Adipose tissue (tissue), 3 donors: Measurements from ENCODE around the gene ABHD17C. TPM values are rescaled to one million over a fixed set of nuclear protein-coding genes. Genes with fewer than 3 reads are reported as not detected.
"Not testable (repeated sequence)": the region's sequence is repeated elsewhere in the genome, so short reads cannot be mapped to it uniquely, and the experiment has no call there.

Source experiments
- H3K27ac ChIP-seq: one replicate; pipeline ENCODE4 v1.5.1; 2013; ENCODE audit warnings: low read depth, low read length
- WGBS, 3 donors: extraction: QIAGEN DNeasy Blood & Tissue Kit; methylation state at CpG; one replicate each; pipeline ENCODE4 v1.1.7; 2013; 5-methylcytosine and 5-hydroxymethylcytosine counted together
- polyA plus RNA-seq, 3 donors: library from polyadenylated mRNA; stranded (reverse); fragments of 200-250 nt; gene quantifications; one replicate each; pipeline ENCODE4 v1.2.3, GENCODE V29; 2013
- donor health status: healthy with polysubstance abuse.
- donor health status: Bipolar disorder and iron deficiency.
- donor health status: healthy.

Gene ABHD17C
- 1 to 10 TPM; 1.5 to 4.5 (median 3.6) TPM for polyA plus RNA-seq

- H3K27ac ChIP-seq, result no peak within 1 kb of the TSS
- WGBS, 3 donors, result 0 to 1% (median 0%) methylated on average over 56 to 108 of the region's 122 CpGs
Measured at GRCh38 chr15:80695099-80695910, at the start of gene ABHD17C. Gene ABHD17C (plus strand): TSS chr15:80695310. CDS start chr15:80695430, 120 bp downstream.

DNA sequence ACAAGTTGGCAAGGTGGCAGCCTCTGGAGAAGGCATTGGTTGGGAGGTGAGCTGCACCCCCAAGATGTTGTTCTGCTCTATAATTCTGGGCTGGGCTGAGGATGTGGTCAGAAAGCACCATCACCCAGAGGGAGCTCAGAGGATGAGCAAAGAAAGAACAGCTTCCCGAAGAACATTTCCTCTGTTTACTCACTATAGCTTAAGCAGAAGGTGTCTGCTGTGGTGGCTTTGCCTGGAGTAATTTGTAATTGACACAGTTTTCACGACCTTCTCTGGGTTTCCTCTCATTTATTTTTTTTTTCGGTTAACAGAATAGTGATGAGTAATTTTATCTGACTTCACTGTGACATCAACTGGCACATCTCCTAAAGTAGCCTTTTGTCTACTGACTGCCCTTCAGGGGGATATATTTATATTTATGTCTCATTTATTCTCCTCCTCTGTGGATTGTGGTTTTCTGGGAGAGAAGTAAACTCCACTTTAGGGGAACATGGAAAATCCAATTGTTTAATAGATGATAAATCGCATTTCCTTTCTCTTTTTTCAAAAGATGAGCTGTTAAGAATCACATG, 49.5 kb upstream of the ABHD17C start:
- WGBS, 3 donors, result 39 to 61% (median 42%) methylated on average over 4 of the region's 4 CpGs
- no peak overlapping the region for H3K27ac ChIP-seq

- H3K27ac ChIP-seq, result not testable (repeated sequence)
- WGBS, 3 donors, result 96 to 99% (median 97%) methylated on average over 29 to 30 of the region's 30 CpGs
Measured at GRCh38 chr15:80647424-80647823, 47.7 kb upstream of the ABHD17C start.

- H3K27ac ChIP-seq, result no peak overlapping the region
- 0% methylated on average over 1 of the region's 1 CpG; no CpG with 5 or more reads in 1 of the 3 donors for WGBS, 3 donors
Measured at GRCh38 chr15:80654299-80654698, 40.8 kb upstream of the ABHD17C start.

GRCh38 chr15:80659375-80659774, 35.7 kb upstream of the ABHD17C start:
- H3K27ac ChIP-seq, result no peak overlapping the region
- whole genome bisulfite sequencing, 3 donors, result 23 to 39% (median 32%) methylated on average over 1 of the region's 1 CpG

DNA sequence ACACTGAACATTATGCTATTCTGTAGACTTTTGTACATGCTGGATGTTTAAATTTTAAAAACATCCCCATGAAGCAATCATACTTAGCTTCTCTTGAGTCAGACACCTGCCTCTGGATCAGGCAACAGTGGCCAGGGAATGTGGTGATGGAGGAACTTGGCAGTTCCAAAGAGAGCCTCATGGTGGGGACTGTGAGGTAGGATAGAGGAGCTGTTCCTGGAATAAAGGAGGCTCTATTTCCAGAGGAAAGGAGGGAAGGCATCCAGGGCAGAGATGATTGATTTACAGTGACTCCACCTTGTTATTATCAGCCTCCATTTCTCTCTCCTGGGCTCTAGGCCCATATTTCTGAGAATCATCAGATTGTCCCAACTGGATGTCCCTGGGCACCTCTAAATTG, 35.0 kb upstream of the ABHD17C start:
- no peak overlapping the region for H3K27ac ChIP-seq

- H3K27ac ChIP-seq, result no peak overlapping the region
- WGBS, 3 donors, result 30 to 54% (median 36%) methylated on average over 1 of the region's 1 CpG
Measured at GRCh38 chr15:80662129-80662528, 33.0 kb upstream of the ABHD17C start.

DNA sequence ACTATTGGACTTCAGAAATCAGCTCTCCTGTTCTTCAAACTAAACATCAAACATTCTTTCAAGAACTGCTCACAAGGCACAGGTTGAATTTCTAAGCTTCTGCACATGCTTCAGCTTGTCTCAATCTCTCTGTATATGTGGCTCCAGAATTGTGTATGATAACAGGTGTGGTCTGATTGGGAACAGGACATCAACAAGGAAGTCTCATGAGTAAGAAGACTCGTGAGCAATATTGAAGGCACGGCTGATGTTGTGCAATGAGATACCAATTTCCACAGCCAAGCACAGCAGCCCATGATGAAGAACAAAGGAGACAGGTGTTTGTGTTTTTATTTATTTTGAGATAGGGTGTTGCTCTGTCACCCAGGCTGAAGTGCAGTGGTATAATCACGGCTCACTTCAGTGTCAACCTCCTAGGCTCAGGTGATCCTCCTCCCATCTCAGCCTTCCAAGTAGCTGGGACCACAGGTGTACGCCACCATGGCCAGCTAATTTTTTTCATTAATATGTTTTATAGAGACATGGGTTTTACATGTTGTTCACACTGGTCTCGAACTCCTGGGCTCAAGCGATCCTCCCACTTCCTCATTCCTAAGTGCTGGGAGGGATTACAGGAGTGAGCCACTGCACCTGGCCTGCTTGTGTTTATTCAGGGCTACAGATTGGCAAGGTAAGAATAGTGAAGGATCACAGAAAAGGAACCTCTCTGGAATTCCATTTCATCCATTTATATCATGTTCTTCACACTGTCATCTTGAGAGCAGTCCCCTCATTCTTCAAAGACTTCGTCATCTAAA, 32.2 kb upstream of the ABHD17C start:
- 69 to 73% (median 70%) methylated on average over 7 of the region's 7 CpGs for WGBS, 3 donors
- no peak overlapping the region for H3K27ac ChIP-seq

- WGBS, 3 donors, result 62 to 81% (median 77%) methylated on average over 2 of the region's 2 CpGs
- no peak overlapping the region for H3K27ac ChIP-seq
Measured at GRCh38 chr15:80665151-80665550, 30.0 kb upstream of the ABHD17C start.

DNA sequence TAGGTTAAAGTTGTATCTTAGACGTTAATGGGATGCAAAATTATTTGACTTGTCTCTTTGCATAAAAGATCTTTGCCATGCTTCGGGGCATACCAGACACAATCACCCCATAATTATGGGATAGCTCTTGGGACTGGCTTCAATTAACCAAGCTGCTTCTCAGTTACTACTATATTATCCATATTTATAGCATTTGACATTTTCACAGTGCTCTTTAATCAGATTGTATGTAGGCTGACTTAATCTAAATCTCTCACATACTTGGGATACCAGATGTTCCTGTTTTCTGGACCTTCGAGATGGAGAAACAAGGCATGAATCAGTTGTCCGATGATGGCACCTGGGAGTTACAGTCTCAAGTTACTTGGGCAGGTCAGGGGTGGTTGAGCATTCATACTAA, 27.2 kb upstream of the ABHD17C start:
- WGBS, 3 donors, result 76 to 79% (median 76%) methylated on average over 4 of the region's 4 CpGs
- H3K27ac ChIP-seq, result no peak overlapping the region

DNA sequence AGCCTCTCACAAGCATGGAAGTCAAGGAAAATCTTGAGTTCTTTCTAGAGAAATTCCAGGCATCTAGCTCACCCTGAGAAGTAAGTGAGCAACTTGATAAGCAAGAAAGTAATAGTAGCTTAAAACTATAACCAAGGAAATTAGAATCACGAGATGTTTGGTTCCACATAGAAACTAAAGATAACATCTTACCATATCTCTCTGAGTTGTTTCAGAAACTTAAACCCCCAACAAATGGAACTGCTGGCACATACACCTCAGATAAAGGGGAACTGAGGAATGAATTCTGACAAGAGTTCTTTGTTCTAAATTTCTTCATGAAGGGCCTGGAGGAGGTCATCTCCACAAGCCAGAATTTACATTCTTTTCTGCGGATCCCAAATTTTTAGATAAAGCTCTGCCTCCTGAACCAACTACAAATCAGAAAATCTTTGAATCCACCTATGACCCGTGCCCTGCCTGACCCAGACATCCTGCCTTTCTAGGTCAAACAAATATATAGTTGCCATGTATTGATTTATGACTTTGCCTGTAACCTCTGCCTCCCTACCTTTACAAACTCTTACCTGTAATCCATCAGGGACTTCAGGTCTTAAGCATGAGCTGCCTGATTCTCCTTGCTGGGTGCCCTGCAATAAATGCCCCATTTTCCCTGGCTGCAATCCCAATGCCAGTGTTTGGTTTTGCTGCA, 26.4 kb upstream of the ABHD17C start:
- WGBS, 3 donors, result 47 to 75% (median 70%) methylated on average over 3 of the region's 3 CpGs

DNA sequence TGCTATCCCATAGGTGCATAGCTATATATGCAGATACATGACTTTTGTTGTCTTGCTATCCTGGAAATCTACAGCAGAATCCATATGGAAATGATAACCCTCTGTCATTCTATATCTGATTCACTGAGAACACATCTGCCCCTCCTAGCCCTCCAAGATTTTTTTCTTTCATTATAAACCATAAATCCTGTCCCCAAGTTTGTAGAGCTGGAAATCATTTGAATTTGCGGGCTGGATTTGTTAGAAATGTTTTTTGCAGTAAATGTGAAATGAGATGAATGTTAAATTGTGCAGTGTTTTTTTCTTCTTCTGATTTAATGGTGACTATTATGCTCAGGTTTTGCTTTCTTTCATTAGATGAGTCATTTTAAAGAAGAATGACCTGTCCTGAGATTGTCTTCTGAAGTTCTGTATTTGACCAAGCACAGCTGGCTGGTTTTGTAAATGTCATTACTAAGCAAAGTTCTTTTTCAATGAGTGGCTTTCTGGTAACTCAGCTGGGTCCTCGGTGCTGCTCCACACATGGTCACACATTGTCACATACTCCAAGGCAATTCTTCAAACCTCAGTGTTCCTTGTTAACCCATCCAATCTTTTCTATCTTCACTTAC, 25.3 kb upstream of the ABHD17C start:
- 67 to 69% (median 69%) methylated on average over 2 of the region's 2 CpGs for WGBS, 3 donors
- no peak overlapping the region for H3K27ac ChIP-seq

More for the DNA sequence above, 26.4 kb upstream of the ABHD17C start:
- H3K27ac ChIP-seq, result no peak overlapping the region

GRCh38 chr15:80673561-80674244, 21.4 kb upstream of the ABHD17C start:
- 76 to 80% (median 78%) methylated on average over 6 of the region's 6 CpGs for WGBS, 3 donors
- no peak overlapping the region for H3K27ac ChIP-seq

- no peak overlapping the region for H3K27ac ChIP-seq
Measured at GRCh38 chr15:80674245-80674614, 20.9 kb upstream of the ABHD17C start.

DNA sequence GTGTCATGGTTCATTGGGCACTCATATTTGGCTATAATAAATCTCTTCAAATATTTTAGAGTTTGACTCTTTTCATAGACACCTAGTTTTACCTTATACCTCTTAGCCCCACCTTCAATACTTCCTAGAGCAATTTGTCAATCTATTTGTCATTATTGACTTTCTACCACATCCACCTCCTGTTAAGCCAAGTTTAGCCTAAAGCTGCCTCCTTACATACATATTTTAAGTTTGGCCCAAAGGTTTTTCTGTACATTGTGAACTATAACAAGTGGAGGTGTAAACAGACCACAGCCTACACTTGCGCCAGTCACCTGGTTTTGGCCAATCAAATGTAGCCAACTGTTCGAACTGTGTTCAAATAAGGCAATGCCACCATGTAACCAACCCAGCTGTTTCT, 18.1 kb upstream of the ABHD17C start:
- H3K27ac ChIP-seq, result no peak overlapping the region
- 88 to 96% (median 89%) methylated on average over 2 of the region's 2 CpGs for WGBS, 3 donors

- no peak overlapping the region for H3K27ac ChIP-seq
- WGBS, 3 donors, result 80 to 84% (median 82%) methylated on average over 7 of the region's 7 CpGs
Measured at GRCh38 chr15:80679167-80679803, 15.8 kb upstream of the ABHD17C start.

GRCh38 chr15:80679804-80680175, 15.3 kb upstream of the ABHD17C start:
- WGBS, 3 donors, result 34 to 49% (median 40%) methylated on average over 2 of the region's 2 CpGs
- no peak overlapping the region for H3K27ac ChIP-seq
